Breast epithelium (tissue), 3 donors: ENCODE results near the gene PELI2.

Experiments
- POLR2A ChIP-seq: fragments of 450-650 bp; IDR thresholded peaks from one replicate; pipeline ENCODE4 v1.6.1; 2016; ENCODE audit warnings: antibody characterized with exemption, mild to moderate bottlenecking, moderate library complexity
- POLR2AphosphoS5 ChIP-seq, 3 donors: sonication (generic); formaldehyde crosslinking; IDR thresholded peaks; one replicate each; pipeline ENCODE4 v1.6.1; 2017; ENCODE audit warnings: antibody characterized with exemption in 3 of 3

- no peak for TF ChIP-seq POLR2A
- no peak for TF ChIP-seq POLR2AphosphoS5 (IDR thresholded peaks at IDR 0.05)
Observed at GRCh38 chr14:56244138-56244789, 126.1 kb downstream of the PELI2 start.
